ENCODE data around the gene ACVR2B.

Gene ACVR2B

DNA sequence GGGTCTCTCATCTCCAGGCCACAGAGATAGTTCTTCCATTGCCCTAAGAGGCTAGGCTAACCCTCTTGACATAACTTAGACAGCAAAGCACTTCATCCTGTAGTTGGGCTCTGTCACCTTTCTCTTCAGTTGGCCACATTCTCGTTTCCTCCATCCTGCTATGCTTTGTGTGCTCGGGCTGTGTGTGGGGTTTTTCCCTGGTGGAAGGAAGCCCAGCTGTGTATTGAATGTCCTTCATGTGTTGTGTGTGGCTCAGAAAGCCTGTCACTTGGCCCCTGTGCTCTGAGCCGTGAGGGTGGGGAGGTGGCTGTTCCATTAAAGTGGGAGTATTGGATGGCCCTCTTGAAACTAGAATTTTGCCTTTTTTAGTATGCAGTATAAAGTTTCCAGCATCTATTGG lies 33.6 kb downstream of the ACVR2B start:
- peaks cover 6% of the 10 kb centered on the region for H3K36me3 Mint-ChIP-seq (ENCODE audit: low read depth)
- no peak overlapping the region for H3K4me3 Mint-ChIP-seq
- DNase-seq (ENCODE audit: low spot score): no peak
- no peaks in the 10 kb centered on the region for H3K27me3 Mint-ChIP-seq (ENCODE audit: low read depth)
- H3K4me1 Mint-ChIP-seq (ENCODE audit: low read depth): peaks cover 2% of the 10 kb centered on the region
- no peak overlapping the region for H3K27ac Mint-ChIP-seq
- H3K9me3 Mint-ChIP-seq: no peaks in the 10 kb centered on the region

DNA sequence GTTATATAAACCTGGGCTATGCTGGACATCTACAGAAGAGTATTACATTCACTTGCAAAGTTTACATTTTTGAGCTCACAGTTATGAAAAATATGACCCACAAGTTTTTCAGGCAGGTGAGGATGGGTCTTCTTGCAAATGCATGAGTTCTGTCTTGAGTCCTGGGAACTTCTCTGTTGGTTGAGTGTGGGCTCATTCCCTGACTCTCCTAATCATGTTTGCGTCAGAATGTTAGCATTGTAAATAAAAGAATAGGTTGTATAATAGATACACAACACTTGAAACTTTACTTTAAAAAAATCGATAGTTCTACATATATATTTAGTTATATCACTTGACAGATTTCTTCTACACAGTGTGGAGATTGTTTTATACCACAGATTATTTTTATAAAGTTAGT lies 35.3 kb downstream of the ACVR2B start:
- no peak for DNase-seq (ENCODE audit: low spot score)
- Mint-ChIP-seq H3K36me3 (ENCODE audit: low read depth) (no peaks in the 10 kb centered on the region), H3K27ac (no peak overlapping the region)

DNA sequence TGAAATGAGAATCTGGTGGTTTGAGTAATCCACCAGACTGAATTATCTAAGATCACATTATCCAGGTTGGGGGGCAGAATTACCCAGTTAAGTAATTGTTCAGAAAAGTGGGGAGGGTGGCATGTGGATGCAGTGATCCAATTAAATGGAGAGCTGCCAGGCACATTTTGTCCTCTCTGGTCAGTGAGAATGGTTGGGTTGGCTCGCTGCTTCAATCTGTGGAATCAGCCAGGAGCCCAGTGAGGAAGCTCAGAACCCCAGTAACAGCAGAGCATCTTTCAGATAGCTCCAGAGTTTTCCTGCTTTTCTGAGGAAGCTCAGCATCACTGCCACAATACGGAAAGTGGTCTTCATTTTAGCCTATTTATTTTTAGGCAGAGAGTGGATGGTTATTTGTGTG lies 36.1 kb downstream of the ACVR2B start:
- DNase-seq (ENCODE audit: low spot score): no peak
- H3K36me3 Mint-ChIP-seq (ENCODE audit: low read depth): no peaks in the 10 kb centered on the region
- no peaks in the 10 kb centered on the region for H3K27me3 Mint-ChIP-seq (ENCODE audit: low read depth)
- H3K27ac Mint-ChIP-seq: no peak overlapping the region
- H3K4me3 Mint-ChIP-seq: no peak overlapping the region
- peaks cover 2% of the 10 kb centered on the region for H3K4me1 Mint-ChIP-seq (ENCODE audit: low read depth)
- H3K9me3 Mint-ChIP-seq: no peaks in the 10 kb centered on the region

More for the DNA sequence above, 35.3 kb downstream of the ACVR2B start:
- Mint-ChIP-seq H3K27me3 (ENCODE audit: low read depth) (no peaks in the 10 kb centered on the region), H3K4me3 (no peak overlapping the region), H3K4me1 (ENCODE audit: low read depth) (peaks cover 2% of the 10 kb centered on the region), H3K9me3 (no peaks in the 10 kb centered on the region)

DNA sequence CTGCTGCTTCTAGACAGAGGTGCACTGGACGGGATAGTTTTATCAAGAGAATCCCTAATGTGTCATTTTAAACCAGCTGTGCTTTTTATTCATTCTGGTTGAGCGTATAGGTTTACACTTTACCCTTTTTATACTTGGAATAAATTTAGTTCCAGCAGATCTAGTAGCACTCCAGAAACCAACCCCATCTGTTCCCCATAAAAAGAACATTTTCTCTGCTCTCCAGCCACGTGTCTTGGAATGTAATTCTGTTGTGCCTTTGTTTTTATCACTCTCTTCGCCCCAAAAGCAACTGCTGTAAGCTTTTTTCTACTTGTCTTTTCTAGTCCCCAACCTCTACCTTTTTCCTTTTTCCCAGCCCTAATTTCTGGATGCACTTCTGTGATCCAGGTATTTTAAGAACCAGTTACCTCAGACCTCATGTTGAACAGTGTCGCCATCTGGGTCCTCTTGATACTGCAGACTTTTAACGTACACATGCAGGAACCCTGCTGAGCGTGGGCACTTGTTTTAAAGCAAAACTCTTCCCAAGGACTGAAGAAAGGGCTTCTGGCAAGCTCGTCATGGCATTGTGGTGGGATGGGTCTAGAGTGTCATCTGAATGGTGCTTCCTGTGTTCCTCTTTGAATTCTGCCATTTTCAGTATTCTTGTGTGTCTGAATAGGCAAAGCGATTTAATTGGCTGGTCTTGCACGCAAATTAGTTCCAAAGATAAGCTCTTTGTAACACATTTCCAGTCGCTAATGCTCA lies 36.8 kb downstream of the ACVR2B start:
- H3K4me1 Mint-ChIP-seq (ENCODE audit: low read depth): peaks cover 2% of the 10 kb centered on the region
- H3K36me3 Mint-ChIP-seq (ENCODE audit: low read depth): no peaks in the 10 kb centered on the region
- H3K27me3 Mint-ChIP-seq (ENCODE audit: low read depth): no peaks in the 10 kb centered on the region

GRCh38 chr3:38491215-38491614 lies 37.5 kb downstream of the ACVR2B start:
- no peak for DNase-seq (ENCODE audit: low spot score)
- no peak overlapping the region for H3K27ac Mint-ChIP-seq
- H3K4me3 Mint-ChIP-seq: no peak overlapping the region
- no peaks in the 10 kb centered on the region for H3K36me3 Mint-ChIP-seq (ENCODE audit: low read depth)
- peaks cover 2% of the 10 kb centered on the region for H3K4me1 Mint-ChIP-seq (ENCODE audit: low read depth)
- no peaks in the 10 kb centered on the region for H3K9me3 Mint-ChIP-seq
- no peaks in the 10 kb centered on the region for H3K27me3 Mint-ChIP-seq (ENCODE audit: low read depth)

More for the DNA sequence above, 36.8 kb downstream of the ACVR2B start:
- H3K27ac Mint-ChIP-seq: no peak overlapping the region
- DNase-seq (ENCODE audit: low spot score): no peak
- H3K9me3 Mint-ChIP-seq: no peaks in the 10 kb centered on the region
- no peak overlapping the region for H3K4me3 Mint-ChIP-seq

DNA sequence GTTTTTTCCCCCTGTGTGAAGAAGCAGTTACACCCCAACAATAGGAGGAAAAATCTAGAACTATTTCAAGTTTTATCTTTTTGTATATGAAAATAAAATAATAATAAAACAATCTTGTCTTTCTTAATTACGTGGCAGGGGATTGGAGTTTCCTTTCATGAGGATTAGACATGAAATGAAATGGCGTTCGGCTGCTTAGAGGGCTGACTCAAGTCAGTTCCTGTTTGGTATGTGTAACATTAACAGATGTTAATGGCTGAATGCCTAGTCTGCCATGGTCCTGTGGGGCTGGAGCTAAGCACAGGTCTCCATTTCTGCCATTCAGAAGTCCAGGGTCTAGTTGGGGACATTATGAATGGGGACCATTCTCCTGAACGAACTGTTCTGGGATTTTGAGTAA lies 39.3 kb downstream of the ACVR2B start:
- no peak overlapping the region for H3K27ac Mint-ChIP-seq
- DNase-seq (ENCODE audit: low spot score): no peak
- peaks cover 9% of the 10 kb centered on the region for H3K36me3 Mint-ChIP-seq (ENCODE audit: low read depth)
- no peaks in the 10 kb centered on the region for H3K27me3 Mint-ChIP-seq (ENCODE audit: low read depth)
- no peaks in the 10 kb centered on the region for H3K9me3 Mint-ChIP-seq
- peaks cover 8% of the 10 kb centered on the region for H3K4me1 Mint-ChIP-seq (ENCODE audit: low read depth)
- no peak overlapping the region for H3K4me3 Mint-ChIP-seq

DNA sequence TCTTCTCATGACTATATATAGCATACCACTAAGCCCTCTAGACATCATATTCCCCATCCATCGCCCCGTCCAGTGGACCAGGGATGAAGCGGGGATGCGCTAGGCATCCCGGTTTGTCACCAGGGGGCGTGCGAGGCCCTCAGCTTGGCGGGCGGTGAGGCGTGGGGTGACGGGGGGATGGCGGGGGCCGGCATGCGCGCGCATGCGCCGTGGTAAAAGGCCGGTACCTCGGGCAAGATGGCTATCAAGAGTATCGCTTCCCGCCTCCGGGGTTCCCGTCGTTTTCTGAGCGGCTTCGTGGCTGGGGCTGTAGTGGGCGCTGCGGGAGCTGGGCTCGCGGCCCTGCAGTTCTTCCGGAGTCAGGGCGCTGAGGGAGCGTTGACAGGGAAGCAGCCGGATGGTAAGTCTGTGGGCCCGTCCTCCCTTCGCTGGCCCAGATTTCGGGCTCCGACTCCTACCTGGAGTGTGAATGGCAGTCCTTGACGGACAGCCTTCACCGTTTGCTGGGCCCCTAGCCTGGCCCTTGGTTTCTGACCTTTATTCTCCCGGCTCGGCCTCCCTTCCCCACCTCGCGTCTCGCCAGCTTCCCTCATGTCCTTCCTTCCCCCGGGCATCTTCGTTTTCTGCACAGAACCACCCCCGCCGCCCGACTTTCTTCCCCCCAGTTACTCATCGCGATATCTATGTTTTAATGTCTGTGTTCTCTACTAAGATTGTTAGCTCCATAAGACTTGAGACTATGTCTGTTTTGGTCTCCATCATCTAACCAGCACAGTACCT lies 42.6 kb downstream of the ACVR2B start, which contains the start of gene EXOG:
TSS of gene EXOG (plus strand) at position 210 of the 780 bp plus-strand sequence. CDS start at position 238, 28 bp downstream.
- Mint-ChIP-seq H3K36me3 (ENCODE audit: low read depth) (peaks cover 23% of the 10 kb centered on the region), H3K27me3 (ENCODE audit: low read depth) (no peaks in the 10 kb centered on the region), H3K27ac (peak within 1 kb of the TSS; percentile 86), H3K9me3 (no peaks in the 10 kb centered on the region), H3K4me3 (peak within 1 kb of the TSS; percentile 97), H3K4me1 (ENCODE audit: low read depth) (peaks cover 13% of the 10 kb centered on the region)
- DNase-seq (ENCODE audit: low spot score): peak; percentile 87

GRCh38 chr3:38497031-38497430 lies 43.3 kb downstream of the ACVR2B start:
- peak overlapping the region; percentile 86 for H3K27ac Mint-ChIP-seq

DNA sequence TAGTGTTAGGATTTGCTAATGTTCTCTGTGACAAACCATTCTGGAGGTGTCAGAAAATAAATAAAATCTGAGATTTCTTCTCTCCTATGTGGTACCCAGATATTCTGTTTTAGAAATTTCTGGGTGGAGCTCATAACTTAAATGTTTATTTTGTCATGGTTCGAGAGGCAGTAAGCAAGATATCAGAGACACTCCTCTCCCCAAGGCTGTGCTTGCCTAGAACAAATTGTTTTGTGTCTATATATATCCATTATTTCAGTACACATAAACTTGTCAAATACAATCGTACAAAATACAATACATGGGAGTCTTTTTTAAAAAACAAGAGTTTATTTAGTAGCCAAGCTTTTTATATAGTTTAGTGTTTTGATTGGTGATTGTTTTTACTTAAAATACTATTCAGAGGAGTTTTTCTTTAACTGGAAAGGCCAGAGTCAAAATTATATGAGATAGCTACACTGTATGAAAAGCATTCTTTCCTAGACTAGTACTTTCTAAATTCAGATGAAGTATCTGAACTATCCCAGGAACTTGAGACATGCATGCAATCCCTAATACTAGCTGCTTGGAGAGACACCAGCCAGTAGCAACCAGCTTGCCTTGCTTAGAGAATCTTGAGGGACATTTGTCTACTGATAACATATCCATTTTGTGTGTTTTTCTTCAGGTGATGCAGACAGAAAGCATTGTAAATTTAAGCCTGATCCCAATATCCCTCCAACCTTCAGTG lies 47.2 kb downstream of the ACVR2B start:
- H3K4me3 Mint-ChIP-seq: no peak overlapping the region
- H3K27me3 Mint-ChIP-seq (ENCODE audit: low read depth): no peaks in the 10 kb centered on the region
- H3K36me3 Mint-ChIP-seq (ENCODE audit: low read depth): peaks cover 35% of the 10 kb centered on the region
- peaks cover 13% of the 10 kb centered on the region for H3K4me1 Mint-ChIP-seq (ENCODE audit: low read depth)
- no peak overlapping the region for H3K27ac Mint-ChIP-seq
- DNase-seq (ENCODE audit: low spot score): no peak
- H3K9me3 Mint-ChIP-seq: no peaks in the 10 kb centered on the region

More at GRCh38 chr3:38497031-38497430, 43.3 kb downstream of the ACVR2B start:
- peaks cover 13% of the 10 kb centered on the region for H3K4me1 Mint-ChIP-seq (ENCODE audit: low read depth)
- H3K27me3 Mint-ChIP-seq (ENCODE audit: low read depth): no peaks in the 10 kb centered on the region
- no peak for DNase-seq (ENCODE audit: low spot score)
- peak overlapping the region; percentile 97 for H3K4me3 Mint-ChIP-seq
- no peaks in the 10 kb centered on the region for H3K9me3 Mint-ChIP-seq
- peaks cover 26% of the 10 kb centered on the region for H3K36me3 Mint-ChIP-seq (ENCODE audit: low read depth)

GRCh38 chr3:38507120-38507519 lies 53.4 kb downstream of the ACVR2B start:
- Mint-ChIP-seq H3K4me1 (ENCODE audit: low read depth) (no peaks in the 10 kb centered on the region), H3K27ac (no peak overlapping the region), H3K27me3 (ENCODE audit: low read depth) (no peaks in the 10 kb centered on the region), H3K9me3 (no peaks in the 10 kb centered on the region), H3K36me3 (ENCODE audit: low read depth) (peaks cover 28% of the 10 kb centered on the region), H3K4me3 (no peak overlapping the region)
- DNase-seq (ENCODE audit: low spot score): no peak

- H3K27me3 Mint-ChIP-seq (ENCODE audit: low read depth): no peaks in the 10 kb centered on the region
- no peaks in the 10 kb centered on the region for H3K9me3 Mint-ChIP-seq
- H3K4me1 Mint-ChIP-seq (ENCODE audit: low read depth): no peaks in the 10 kb centered on the region
- H3K36me3 Mint-ChIP-seq (ENCODE audit: low read depth): peaks cover 26% of the 10 kb centered on the region
- DNase-seq (ENCODE audit: low spot score): no peak
- no peak overlapping the region for H3K4me3 Mint-ChIP-seq
- H3K27ac Mint-ChIP-seq: no peak overlapping the region
These were observed 56.0 kb downstream of the ACVR2B start for GRCh38 chr3:38509732-38510131.

GRCh38 chr3:38510631-38511030 lies 56.9 kb downstream of the ACVR2B start:
- Mint-ChIP-seq H3K9me3 (no peaks in the 10 kb centered on the region), H3K4me1 (ENCODE audit: low read depth) (no peaks in the 10 kb centered on the region), H3K4me3 (no peak overlapping the region), H3K36me3 (ENCODE audit: low read depth) (peaks cover 26% of the 10 kb centered on the region), H3K27ac (no peak overlapping the region), H3K27me3 (ENCODE audit: low read depth) (no peaks in the 10 kb centered on the region)
- no peak for DNase-seq (ENCODE audit: low spot score)

- no peak for DNase-seq (ENCODE audit: low spot score)
- no peaks in the 10 kb centered on the region for H3K9me3 Mint-ChIP-seq
- H3K4me1 Mint-ChIP-seq (ENCODE audit: low read depth): no peaks in the 10 kb centered on the region
- no peak overlapping the region for H3K4me3 Mint-ChIP-seq
- peaks cover 25% of the 10 kb centered on the region for H3K36me3 Mint-ChIP-seq (ENCODE audit: low read depth)
- H3K27me3 Mint-ChIP-seq (ENCODE audit: low read depth): no peaks in the 10 kb centered on the region
- H3K27ac Mint-ChIP-seq: no peak overlapping the region
These were observed 57.9 kb downstream of the ACVR2B start for GRCh38 chr3:38511546-38511945.

DNA sequence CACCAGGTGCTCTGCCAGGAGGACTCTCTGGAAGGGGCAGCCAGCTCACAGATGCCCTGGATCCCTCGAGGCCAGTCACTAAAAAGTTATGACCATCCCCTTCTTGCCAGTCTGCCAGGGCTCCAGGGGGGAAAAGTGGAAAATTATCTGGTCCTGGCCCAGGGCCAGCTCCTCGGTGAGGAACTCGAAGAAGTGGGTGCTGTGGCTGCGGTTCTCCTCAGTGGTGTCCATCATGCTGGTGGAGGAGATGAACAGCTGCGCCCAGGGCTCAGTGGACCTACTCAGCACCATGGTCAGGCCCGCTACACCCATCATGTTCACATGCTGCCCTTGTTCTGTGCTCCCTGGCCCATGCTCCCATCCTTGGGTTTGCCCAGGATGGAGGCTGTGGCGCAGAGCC lies 61.7 kb downstream of the ACVR2B start:
- H3K9me3 Mint-ChIP-seq: no peaks in the 10 kb centered on the region
- peaks cover 21% of the 10 kb centered on the region for H3K4me1 Mint-ChIP-seq (ENCODE audit: low read depth)
- H3K27ac Mint-ChIP-seq: no peak overlapping the region
- DNase-seq (ENCODE audit: low spot score): no peak
- H3K36me3 Mint-ChIP-seq (ENCODE audit: low read depth): peaks cover 20% of the 10 kb centered on the region
- no peaks in the 10 kb centered on the region for H3K27me3 Mint-ChIP-seq (ENCODE audit: low read depth)
- no peak overlapping the region for H3K4me3 Mint-ChIP-seq

All from T-helper 2 cell treated with Interferon-gamma antibody and Interleukin-4, amounts not matched to agents 5 μg/mL and 100 μg/mL, for 36 hours (primary cell).